GM12878 (cell line): ENCODE data around the gene TTLL6.

Experiments used
- CTCF ChIP-seq, 3 experiments: IDR thresholded peaks in 2 of 3; conservative IDR thresholded peaks in 1 of 3; 2 replicates each; pipeline ENCODE4 v1.5.1; 2011; ENCODE audit warnings: low read depth in 3 of 3, low read length in 3 of 3, mild to moderate bottlenecking in 3 of 3, control low read depth in 2 of 3, moderate library complexity in 2 of 3, inconsistent platforms in 1 of 3, mixed read lengths in 1 of 3; ENCODE audit not compliant: control insufficient read depth in 2 of 3, insufficient read depth in 1 of 3; ENCODE audit errors: extremely low read depth in 1 of 3
- EZH2 ChIP-seq: IDR thresholded peaks from 2 replicates; pipeline ENCODE4 v1.6.1; 2012; ENCODE audit warnings: low read depth, mild to moderate bottlenecking, control low read depth, inconsistent platforms, low read length, borderline replicate concordance; ENCODE audit not compliant: control insufficient read depth
- GABPA ChIP-seq: IDR thresholded peaks from 2 replicates; pipeline ENCODE4 v1.6.1; 2014; ENCODE audit warnings: antibody characterized with exemption, low read depth, mild to moderate bottlenecking, inconsistent platforms
- JUND ChIP-seq: IDR thresholded peaks from 2 replicates; pipeline ENCODE4 v1.6.1; 2012; ENCODE audit warnings: low read depth, mild to moderate bottlenecking, low read length, improper control_type of control experiment, moderate library complexity
- MTA2 ChIP-seq: fragments of 450-650 bp; IDR thresholded peaks from 2 replicates; pipeline ENCODE4 v1.6.1; 2016; ENCODE audit warnings: low read depth, mild to moderate bottlenecking, moderate library complexity
- NFYB ChIP-seq: IDR thresholded peaks from 2 replicates; pipeline ENCODE4 v1.6.1; 2011; ENCODE audit warnings: low read depth, mild to moderate bottlenecking, low read length, improper control_type of control experiment, moderate library complexity; ENCODE audit not compliant: insufficient read depth
- NR2C2 ChIP-seq: IDR thresholded peaks from 2 replicates; pipeline ENCODE4 v1.6.1; 2011; ENCODE audit warnings: borderline replicate concordance, low read depth; ENCODE audit not compliant: control insufficient read depth, insufficient read length
- POLR2A ChIP-seq: IDR thresholded peaks from 2 replicates; pipeline ENCODE4 v1.6.1; 2011; ENCODE audit warnings: low read depth, mild to moderate bottlenecking, low read length
- RAD51 ChIP-seq: fragments of 450-650 bp; IDR thresholded peaks from 2 replicates; pipeline ENCODE4 v1.6.1; 2016; ENCODE audit warnings: moderate library complexity, mild to moderate bottlenecking, inconsistent platforms
- SUZ12 ChIP-seq: fragments of 200-600 bp; sonication (generic); IDR thresholded peaks from one replicate; pipeline ENCODE4 v1.6.1; 2018; ENCODE audit warnings: antibody characterized with exemption, mild to moderate bottlenecking; ENCODE audit not compliant: unreplicated experiment
- TF ChIP-seq, protein P1 (sequence below): IDR thresholded peaks from 2 replicates; pipeline ENCODE4 v1.6.1; 2011; ENCODE audit warnings: low read depth, mild to moderate bottlenecking, low read length, moderate library complexity, borderline replicate concordance; ENCODE audit errors: extremely low read depth
- TF ChIP-seq, protein P2 (sequence below): IDR thresholded peaks from 2 replicates; pipeline ENCODE4 v1.6.1; 2012; ENCODE audit warnings: low read depth, low read length, improper control_type of control experiment

GRCh38 chr17:48738424-48738802, 78.6 kb downstream of the TTLL6 start:
- TF ChIP-seq CTCF (IDR thresholded peaks at IDR 0.05 in 2 of 3, conservative IDR thresholded peaks at IDR 0.05 in 1 of 3; ENCODE audit: control insufficient read depth in 2 of 3, extremely low read depth in 1 of 3, insufficient read depth in 1 of 3, low read depth in 3 of 3, low read length in 3 of 3) (no peak), NFYB (no peak), SUZ12 (no peak), RAD51 (no peak), POLR2A (no peak), EZH2 (no peak), JUND (no peak), NR2C2 (no peak), GABPA (no peak), MTA2 (no peak)
- TF ChIP-seq, protein P1, sequence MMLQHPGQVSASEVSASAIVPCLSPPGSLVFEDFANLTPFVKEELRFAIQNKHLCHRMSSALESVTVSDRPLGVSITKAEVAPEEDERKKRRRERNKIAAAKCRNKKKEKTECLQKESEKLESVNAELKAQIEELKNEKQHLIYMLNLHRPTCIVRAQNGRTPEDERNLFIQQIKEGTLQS: no peak
- TF ChIP-seq, protein P2, sequence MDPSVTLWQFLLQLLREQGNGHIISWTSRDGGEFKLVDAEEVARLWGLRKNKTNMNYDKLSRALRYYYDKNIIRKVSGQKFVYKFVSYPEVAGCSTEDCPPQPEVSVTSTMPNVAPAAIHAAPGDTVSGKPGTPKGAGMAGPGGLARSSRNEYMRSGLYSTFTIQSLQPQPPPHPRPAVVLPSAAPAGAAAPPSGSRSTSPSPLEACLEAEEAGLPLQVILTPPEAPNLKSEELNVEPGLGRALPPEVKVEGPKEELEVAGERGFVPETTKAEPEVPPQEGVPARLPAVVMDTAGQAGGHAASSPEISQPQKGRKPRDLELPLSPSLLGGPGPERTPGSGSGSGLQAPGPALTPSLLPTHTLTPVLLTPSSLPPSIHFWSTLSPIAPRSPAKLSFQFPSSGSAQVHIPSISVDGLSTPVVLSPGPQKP: no peak
